Stimulated activated CD4-positive, alpha-beta T cell treated with anti-CD3 and anti-CD28 coated beads, Interleukin-4, amount 100 ng/mL, for 48 hours (primary cell): ENCODE results near the gene CA9.

ENCODE experiments used
- DNase-seq, 2 donors: peaks; one replicate each; pipeline ENCODE4 v3.0.0-alpha.2; 2020; ENCODE audit warnings: low read depth in 2 of 2

Gene CA9

GRCh38 chr9:35675732-35676392 lies 2.1 kb downstream of the CA9 start:
- DNase-seq, result no peak

DNA sequence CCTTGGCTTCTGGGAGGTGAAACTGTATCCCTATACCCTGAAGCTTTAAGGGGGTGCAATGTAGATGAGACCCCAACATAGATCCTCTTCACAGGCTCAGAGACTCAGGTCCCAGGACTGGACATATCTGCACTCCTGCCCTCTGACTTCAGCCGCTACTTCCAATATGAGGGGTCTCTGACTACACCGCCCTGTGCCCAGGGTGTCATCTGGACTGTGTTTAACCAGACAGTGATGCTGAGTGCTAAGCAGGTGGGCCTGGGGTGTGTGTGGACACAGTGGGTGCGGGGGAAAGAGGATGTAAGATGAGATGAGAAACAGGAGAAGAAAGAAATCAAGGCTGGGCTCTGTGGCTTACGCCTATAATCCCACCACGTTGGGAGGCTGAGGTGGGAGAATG lies 5.4 kb downstream of the CA9 start:
- DNase-seq, result no peak

DNA sequence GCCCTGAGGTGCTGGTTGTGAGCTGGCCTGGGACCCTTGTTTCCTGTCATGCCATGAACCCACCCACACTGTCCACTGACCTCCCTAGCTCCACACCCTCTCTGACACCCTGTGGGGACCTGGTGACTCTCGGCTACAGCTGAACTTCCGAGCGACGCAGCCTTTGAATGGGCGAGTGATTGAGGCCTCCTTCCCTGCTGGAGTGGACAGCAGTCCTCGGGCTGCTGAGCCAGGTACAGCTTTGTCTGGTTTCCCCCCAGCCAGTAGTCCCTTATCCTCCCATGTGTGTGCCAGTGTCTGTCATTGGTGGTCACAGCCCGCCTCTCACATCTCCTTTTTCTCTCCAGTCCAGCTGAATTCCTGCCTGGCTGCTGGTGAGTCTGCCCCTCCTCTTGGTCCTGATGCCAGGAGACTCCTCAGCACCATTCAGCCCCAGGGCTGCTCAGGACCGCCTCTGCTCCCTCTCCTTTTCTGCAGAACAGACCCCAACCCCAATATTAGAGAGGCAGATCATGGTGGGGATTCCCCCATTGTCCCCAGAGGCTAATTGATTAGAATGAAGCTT lies 6.1 kb downstream of the CA9 start:
- no peak for DNase-seq

DNA sequence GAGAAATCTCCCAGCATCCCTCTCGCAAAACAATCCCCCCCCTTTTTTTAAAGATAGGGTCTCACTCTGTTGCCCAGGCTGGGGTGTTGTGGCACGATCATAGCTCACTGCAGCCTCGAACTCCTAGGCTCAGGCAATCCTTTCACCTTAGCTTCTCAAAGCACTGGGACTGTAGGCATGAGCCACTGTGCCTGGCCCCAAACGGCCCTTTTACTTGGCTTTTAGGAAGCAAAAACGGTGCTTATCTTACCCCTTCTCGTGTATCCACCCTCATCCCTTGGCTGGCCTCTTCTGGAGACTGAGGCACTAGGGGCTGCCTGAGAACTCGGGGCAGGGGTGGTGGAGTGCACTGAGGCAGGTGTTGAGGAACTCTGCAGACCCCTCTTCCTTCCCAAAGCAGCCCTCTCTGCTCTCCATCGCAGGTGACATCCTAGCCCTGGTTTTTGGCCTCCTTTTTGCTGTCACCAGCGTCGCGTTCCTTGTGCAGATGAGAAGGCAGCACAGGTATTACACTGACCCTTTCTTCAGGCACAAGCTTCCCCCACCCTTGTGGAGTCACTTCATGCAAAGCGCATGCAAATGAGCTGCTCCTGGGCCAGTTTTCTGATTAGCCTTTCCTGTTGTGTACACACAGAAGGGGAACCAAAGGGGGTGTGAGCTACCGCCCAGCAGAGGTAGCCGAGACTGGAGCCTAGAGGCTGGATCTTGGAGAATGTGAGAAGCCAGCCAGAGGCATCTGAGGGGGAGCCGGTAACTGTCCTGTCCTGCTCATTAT lies 6.8 kb downstream of the CA9 start:
- no peak for DNase-seq

DNA sequence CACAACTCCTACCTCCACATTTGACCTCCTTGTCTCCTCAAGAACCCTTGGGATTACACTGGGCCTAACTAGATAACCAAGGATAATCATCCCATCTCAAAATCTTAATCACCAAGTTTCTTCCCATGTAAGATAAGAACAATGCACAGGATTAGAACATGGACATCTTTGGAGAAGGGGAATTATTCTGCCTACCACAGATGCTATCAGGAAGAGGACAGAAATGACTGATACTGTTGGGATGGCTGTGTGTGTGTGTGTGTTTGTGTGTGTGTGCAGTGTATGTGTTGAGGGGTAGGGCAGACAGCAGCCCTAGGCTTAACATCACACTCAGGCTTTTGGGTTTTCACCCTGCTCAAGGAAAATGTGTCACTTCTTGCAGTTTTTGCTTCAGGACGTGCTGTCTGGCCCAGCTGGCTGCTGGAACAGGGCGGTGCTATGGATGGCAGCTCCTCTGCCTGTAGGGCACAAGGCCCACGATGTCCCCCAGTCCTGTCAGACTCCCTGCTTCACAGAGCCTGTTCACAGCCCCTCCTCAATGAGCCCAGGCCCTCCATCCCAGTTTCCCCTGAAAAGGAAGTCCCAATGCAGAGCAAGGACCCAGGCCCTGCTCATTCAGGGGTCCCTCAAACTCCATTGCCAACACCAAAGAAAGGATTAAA lies 7.7 kb downstream of the CA9 start:
- no peak for DNase-seq

GRCh38 chr9:35682051-35682450 lies 8.3 kb downstream of the CA9 start:
- DNase-seq, result no peak

DNA sequence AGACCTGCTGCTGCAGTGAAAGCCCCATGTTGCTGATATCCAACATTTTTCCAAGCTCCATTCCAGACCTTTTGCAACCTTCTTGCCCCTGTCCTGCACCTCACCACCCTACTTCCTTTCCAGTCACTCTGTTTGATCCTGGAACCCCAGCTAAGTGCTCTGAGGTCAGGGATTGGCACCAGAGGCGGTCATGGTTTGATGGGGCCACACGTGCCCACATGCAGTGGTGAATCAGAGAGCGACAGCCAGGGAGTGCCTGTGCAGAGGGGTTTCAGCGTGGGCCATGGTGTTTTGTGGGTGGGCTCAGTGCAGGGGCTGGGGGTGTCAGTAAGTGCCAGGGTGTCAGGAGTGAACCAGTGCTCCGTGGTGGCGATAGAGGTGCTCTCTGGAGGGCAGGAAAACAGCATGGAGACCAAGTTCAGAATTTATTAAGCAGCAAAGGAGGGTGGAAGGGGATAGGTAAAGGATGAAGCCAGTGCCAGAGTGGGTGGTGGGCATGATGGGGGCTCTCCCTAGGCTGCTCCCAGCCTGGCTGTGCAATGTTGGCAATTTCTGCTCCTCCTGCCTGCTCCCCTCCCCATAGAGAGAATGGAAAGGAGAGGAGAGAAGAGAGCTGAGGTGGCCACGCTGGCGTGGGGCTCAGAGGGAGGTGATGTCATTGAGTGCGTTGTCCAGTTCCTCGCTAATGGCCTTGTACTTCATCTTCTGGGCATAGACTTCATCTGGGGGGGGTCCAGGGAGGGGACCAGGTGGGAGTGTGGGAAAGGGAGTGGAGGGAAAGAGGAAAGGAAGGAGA lies 9.0 kb downstream of the CA9 start:
- DNase-seq, result no peak

- DNase-seq, result no peak
Measured at GRCh38 chr9:35683323-35683722, 9.6 kb downstream of the CA9 start.

DNA sequence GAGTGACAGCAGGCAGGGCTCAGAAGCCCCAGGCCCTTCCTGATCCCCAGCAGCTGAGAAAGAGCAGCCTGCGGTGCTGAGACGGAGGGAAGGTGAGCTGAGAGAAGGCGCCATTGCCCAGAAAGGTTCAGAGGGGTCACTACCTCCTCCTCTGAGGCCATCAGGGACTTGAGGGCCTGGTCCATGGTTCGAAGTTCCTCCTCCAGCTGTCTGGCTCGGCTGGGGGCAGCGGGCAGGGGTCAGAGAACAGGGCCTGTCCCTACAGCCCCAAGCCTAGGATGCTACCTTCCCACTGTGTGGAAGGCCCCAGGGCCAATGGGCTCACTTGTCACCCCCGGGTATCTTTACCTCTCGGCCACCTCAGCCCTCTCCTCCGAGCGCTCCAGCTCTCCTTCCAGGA lies 11.2 kb downstream of the CA9 start:
- DNase-seq, result no peak

DNA sequence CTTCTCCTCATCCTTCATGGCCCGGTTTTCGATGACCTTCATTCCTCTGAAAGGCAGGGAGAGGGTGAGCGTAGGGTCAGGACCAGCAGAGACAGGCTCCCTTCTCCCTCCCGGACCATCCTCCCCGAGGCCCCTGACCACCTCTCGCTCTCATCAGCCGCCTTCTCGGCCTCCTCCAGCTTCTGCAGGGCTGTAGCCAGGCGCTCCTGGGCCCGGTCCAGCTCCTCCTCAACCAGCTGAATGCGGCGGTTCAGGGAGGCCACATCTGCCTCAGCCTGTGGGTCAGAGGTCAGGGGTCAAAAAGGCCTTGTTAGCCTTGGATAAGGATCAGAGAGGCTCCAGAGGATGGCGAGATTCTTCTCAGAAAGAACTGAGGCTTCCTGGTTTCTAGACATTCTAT lies 11.8 kb downstream of the CA9 start:
- DNase-seq, result no peak

GRCh38 chr9:35686222-35687203 lies 12.8 kb downstream of the CA9 start:
- no peak for DNase-seq

GRCh38 chr9:35687306-35687705 lies 13.6 kb downstream of the CA9 start:
- no peak for DNase-seq

DNA sequence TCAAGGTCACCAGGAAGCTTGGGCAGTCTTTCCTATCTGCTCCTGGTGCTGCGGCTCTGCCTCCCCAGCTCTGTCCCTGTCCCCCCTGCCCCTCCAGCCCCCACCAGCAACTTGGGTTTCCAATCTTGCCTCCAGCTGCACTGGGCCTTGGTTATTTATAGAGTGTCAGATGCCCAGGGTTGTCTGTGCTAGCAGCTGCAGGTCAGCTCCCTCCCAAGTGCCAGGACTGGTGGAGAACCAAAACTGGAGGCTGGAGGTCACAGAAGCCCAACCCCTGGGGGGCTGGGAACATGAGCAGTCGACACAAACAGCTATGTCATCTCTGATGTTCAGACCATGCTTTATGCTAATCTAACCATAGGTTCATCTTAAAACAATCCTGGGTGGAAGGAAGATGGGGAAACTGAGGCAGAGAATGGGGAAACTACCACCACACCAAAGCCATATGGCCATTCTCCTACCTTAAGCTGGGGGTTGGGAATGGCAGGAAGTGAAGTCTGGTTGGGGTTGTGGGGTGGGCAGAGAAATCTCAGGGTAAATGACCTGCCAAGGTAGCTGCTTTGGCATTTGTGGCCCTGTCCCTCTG lies 14.3 kb downstream of the CA9 start:
- DNase-seq, result no peak

DNA sequence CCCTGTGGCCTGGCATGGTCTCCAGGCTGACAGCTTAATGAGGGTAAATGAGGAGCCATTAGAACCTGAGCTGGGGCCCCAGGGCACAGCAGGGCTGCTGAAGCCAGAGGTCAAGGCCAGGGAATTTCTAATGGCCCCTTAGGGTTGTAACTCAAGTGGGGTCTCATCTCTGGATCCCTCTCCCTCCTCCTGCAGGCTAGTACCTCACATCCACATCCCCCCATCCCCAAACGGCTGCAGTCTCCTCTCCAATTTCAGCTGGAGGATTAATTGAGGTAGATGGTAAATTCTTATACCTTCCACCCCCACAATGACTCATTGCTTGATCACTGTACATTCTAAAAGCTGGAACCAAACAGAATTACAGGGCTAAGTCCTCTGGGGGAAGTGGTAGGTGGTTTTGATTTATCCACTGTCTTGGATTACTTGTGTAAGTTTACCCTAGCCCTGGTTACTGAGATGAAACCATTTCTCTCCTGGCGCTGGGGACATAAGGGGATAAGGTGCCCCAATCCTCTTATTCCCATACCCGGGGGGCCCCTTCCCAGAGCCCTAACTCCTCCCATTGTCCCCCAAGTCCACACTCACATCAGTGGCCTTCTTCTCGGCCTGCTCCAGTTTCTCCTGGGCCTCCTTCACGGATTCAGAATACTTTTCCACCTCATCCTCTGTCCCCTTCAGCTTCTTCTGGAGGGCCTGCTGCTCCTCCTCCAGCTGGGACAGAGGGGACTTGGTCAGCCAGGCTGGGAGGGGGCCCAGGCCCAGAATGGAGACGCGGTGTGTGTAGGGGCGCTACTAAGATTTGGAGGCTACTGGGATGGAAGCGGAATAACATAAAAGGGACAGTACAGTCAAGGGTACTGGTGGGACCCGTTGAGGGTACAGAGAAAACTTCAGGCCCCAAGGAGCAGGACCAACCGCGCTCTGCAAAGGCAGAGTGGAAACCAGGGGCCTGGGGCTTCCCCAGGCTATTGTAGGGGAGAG lies 15.1 kb downstream of the CA9 start:
- DNase-seq, result no peak

GRCh38 chr9:35689542-35690293 lies 16.0 kb downstream of the CA9 start, which contains the start of gene TPM2:
TSS of gene TPM2 (minus strand) at chr9:35689925. CDS start at chr9:35689817, 108 bp downstream.
- DNase-seq, result no peak

- DNase-seq, result no peak
Measured at GRCh38 chr9:35690294-35690613, 16.5 kb downstream of the CA9 start.

DNA sequence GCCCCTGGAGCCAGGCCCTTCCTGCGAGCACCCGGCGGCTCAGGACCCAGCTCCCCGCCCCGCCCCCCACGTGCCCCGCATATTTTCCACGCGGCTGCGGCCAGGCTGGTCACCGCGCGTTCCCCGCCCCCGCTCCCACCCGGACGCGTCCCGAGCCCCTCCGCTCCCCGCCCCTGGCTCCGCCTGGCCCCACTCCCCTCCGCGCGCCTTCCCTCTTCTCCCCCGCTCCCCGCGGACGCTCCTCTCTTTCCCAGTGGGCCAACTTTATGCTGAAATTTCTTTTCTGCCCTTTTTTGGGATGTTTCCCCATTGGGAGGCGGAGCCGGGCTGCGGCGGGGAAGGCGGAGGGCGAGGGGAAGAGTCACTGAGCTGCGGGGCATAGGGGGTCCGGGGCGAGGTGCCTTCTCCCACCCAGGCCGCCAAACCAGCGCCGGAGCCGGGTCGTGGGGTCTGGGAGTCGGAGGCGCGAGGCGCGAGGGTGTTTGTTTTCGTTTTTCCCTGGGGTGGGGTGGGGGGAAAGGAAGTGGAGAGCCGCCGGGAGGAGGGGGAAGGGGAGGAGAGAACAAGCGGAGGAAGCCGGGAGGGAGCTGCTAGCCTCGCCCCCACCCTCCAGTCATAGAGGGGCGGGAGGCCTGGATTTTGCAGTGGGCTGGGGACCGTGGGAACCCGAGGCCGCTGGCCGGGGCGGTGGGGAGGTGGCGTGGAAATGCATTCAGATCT lies 17.0 kb downstream of the CA9 start:
- DNase-seq, result peak in 1 of 2 donors; percentile 30

- DNase-seq, result no peak
Measured at GRCh38 chr9:35691334-35691650, 17.6 kb downstream of the CA9 start.
